Calu3 (cell line): ENCODE results near the gene TRPV4. TPM values are rescaled to one million over a fixed set of nuclear protein-coding genes. Genes with fewer than 3 reads are reported as not detected.
A peak's percentile ranks its signal among the peaks of the same experiment; 100 is the strongest.

ENCODE experiments used
- BruUV-seq: library from RNA; stranded (reverse); fragments of 400-500 nt; replicated peaks from 2 replicates; lab custom pipeline; 2021; lab: Mats Ljungman, UMichigan
- CTCF ChIA-PET: fragments of 300-600 bp; sonication (Branson Sonifier 250); formaldehyde crosslinking; loops from one replicate; lab custom pipeline; 2022; ENCODE audit warnings: antibody characterized with exemption; lab: Charles Lee
- DNase-seq: peaks from one replicate; pipeline ENCODE4 v3.0.0; 2022
- H3K27ac Mint-ChIP-seq: one replicate; pipeline ENCODE4 v1.8.0; 2022; ENCODE audit warnings: mixed read lengths; ENCODE audit not compliant: unreplicated experiment
- H3K27me3 Mint-ChIP-seq: one replicate; pipeline ENCODE4 v1.8.0; 2022; ENCODE audit warnings: mixed read lengths; ENCODE audit not compliant: unreplicated experiment
- H3K36me3 Mint-ChIP-seq: one replicate; pipeline ENCODE4 v1.8.0; 2022; ENCODE audit warnings: mild to moderate bottlenecking, moderate library complexity, mixed read lengths; ENCODE audit not compliant: insufficient read depth, unreplicated experiment
- H3K4me1 Mint-ChIP-seq: one replicate; pipeline ENCODE4 v1.8.0; 2022; ENCODE audit warnings: mild to moderate bottlenecking, low read depth, mixed read lengths; ENCODE audit not compliant: unreplicated experiment
- H3K4me3 Mint-ChIP-seq: one replicate; pipeline ENCODE4 v1.8.0; 2022; ENCODE audit warnings: mild to moderate bottlenecking, low read depth, moderate library complexity, mixed read lengths; ENCODE audit not compliant: unreplicated experiment
- H3K9me3 Mint-ChIP-seq: one replicate; pipeline ENCODE4 v1.8.0; 2022; ENCODE audit warnings: low read depth, mixed read lengths; ENCODE audit not compliant: unreplicated experiment
- intact Hi-C: fragments of 100-400 bp; cut with micrococcal nuclease; formaldehyde crosslinking; loops from one replicate; pipeline ENCODE4 v1.10.0; 2022; ENCODE audit not compliant: unreplicated experiment
- total RNA-seq: library from RNA; stranded (reverse); gene quantifications from 2 replicates; pipeline ENCODE4 v1.2.3, GENCODE V29; 2022
- TF ChIP-seq, protein P1 (sequence below): fragments of 200-600 bp; IDR thresholded peaks from one replicate; pipeline ENCODE4 v1.8.0; 2022; ENCODE audit warnings: antibody characterized with exemption; ENCODE audit not compliant: unreplicated experiment

The TRPV4 gene
- total RNA-seq, 1 experiment from 2014 or later, result 25.3 TPM

DNA sequence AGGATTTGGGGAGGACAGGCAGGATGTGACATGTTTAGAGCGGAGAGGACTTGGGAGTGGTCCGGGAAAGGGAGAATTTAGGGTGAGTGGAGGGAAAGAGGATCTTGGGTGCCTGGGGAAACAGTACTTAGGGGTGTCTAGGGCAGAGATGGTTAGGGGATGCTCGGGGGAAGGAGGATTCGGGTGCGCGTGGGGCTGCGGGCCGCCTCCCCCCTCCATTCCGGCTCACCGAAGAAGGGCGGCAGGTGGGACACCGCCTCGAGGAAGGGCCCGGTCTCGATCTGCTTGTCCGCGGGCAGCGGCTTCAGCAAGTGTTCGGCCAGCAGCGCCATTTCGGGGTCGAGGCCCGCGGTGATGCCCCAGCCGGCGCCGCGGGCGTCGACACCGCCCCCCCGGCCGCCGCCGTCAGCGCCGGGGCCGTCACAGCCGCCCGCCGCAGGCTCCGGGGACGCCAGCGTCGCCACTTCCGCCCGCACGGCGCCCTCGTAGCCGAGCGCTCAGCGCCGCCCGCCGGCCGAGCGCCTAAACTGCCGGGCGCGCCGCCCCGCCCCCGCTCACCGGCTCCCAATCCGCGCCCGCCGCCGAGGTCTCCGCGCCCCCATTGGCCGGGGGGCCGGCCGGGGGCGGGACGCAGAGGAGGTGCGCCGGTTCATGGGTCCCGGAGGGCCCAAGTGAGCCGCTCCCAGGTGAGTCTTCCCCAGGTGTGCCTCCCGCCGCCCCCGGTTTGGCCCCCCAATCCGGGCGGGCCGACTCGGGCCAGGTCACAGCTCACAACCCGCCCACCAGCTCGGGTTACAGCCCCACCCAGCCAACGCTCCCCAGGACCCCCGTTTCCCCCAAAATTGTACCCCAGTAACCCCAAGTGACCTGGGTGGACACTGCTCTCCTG is 47.1 kb upstream of the TRPV4 start, which contains the start of gene GLTP:
Gene GLTP (minus strand): TSS at position 499 of the 889 bp plus-strand sequence. CDS start 167 bp downstream, at position 332.
- CTCF ChIA-PET, result no interaction called here

DNA sequence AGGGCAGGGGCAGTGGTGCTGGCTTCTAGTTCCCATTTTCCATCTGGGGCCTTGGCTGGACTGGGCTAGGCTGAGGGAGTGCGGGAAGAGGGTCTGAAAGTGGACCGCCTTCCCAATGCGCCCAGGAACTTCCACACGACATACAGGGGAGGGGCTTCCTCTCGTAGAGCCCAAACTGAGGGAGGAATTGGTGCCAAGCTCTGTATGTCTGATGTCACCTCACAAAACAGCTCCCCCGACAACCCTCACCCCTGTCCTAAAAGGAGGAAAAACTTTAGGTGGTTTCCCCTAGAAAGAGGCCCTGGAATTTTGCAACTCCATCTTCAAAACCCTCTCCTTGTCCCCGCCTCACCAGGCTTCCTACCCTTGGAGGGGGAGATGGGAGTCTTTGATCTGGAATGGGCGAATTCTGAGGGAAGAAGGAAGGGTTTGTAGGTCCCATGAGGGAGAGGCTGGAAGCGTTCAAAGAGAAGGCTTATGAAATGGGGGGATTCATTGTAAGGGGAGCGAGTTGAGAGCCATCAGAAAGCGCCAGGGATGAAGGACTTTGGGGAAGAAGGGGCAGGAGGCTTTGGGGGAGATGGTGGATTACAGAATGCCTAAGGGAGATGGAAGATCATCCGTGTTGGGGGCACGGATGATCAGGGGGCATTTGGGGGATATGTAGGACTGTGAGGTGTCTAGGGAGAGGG is 46.3 kb upstream of the TRPV4 start:
- intact Hi-C loops, result loop anchor here (1.0 to 2.0 kb wide), 2 partner anchors 26 to 75 kb away; no protein-coding TSS in a partner anchor
- H3K36me3 Mint-ChIP-seq, result peaks cover 24% of the 10 kb centered on the region
- H3K4me3 Mint-ChIP-seq, result peak overlapping the region; percentile 85
- H3K4me1 Mint-ChIP-seq, result peaks cover 26% of the 10 kb centered on the region
- TF ChIP-seq, protein P1, sequence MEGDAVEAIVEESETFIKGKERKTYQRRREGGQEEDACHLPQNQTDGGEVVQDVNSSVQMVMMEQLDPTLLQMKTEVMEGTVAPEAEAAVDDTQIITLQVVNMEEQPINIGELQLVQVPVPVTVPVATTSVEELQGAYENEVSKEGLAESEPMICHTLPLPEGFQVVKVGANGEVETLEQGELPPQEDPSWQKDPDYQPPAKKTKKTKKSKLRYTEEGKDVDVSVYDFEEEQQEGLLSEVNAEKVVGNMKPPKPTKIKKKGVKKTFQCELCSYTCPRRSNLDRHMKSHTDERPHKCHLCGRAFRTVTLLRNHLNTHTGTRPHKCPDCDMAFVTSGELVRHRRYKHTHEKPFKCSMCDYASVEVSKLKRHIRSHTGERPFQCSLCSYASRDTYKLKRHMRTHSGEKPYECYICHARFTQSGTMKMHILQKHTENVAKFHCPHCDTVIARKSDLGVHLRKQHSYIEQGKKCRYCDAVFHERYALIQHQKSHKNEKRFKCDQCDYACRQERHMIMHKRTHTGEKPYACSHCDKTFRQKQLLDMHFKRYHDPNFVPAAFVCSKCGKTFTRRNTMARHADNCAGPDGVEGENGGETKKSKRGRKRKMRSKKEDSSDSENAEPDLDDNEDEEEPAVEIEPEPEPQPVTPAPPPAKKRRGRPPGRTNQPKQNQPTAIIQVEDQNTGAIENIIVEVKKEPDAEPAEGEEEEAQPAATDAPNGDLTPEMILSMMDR, result no peak
- TSS peak; percentile 57 for BruUV-seq
- H3K9me3 Mint-ChIP-seq, result no peaks in the 10 kb centered on the region
- H3K27me3 Mint-ChIP-seq, result peaks cover 13% of the 10 kb centered on the region
- no peak for DNase-seq
- H3K27ac Mint-ChIP-seq, result peak overlapping the region; percentile 91
- CTCF ChIA-PET, result no interaction called here

More for the DNA sequence above, 47.1 kb upstream of the TRPV4 start, which contains the start of gene GLTP:
- Mint-ChIP-seq H3K27ac (peak within 1 kb of the TSS; percentile 91), H3K27me3 (peaks cover 20% of the 10 kb centered on the region), H3K9me3 (no peaks in the 10 kb centered on the region), H3K4me1 (peaks cover 19% of the 10 kb centered on the region), H3K36me3 (peaks cover 24% of the 10 kb centered on the region), H3K4me3 (peak within 1 kb of the TSS; percentile 85)
- TF ChIP-seq, protein P1, result peak; percentile 52
- DNase-seq, result peak; percentile 96
- BruUV-seq, result no TSS peak
- intact Hi-C loops, result loop anchor here (2.0 kb wide), 1 partner anchor 75 kb away; no protein-coding TSS in a partner anchor

DNA sequence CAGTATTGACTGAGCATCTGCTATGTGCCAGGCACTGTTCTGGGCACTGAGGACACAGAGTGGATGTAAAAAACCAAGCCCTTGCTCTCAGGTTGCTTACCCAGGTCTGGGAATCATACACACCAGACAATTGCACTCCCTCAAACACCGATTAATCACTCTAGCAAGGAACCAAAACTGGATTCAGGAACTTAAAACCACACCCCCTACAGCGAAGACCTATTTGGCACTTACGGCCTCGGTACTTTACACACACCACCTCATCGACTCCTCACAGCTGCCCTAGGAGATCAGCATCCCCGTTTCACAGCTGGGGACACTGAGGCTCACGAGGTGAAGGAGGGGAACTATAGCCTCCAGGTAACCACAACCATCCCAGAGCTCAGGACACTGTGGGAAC is 45.6 kb upstream of the TRPV4 start:
- no TSS peak for BruUV-seq
- Mint-ChIP-seq H3K27ac (no peak overlapping the region), H3K27me3 (peaks cover 13% of the 10 kb centered on the region), H3K9me3 (no peaks in the 10 kb centered on the region), H3K36me3 (peaks cover 24% of the 10 kb centered on the region), H3K4me3 (peak overlapping the region; percentile 85), H3K4me1 (peaks cover 26% of the 10 kb centered on the region)
- intact Hi-C loops, result loop anchor here (1.0 kb wide), 1 partner anchor 25 kb away; no protein-coding TSS in a partner anchor
- TF ChIP-seq, protein P1, result no peak
- CTCF ChIA-PET, result interaction anchor here (0.6 kb wide), 1 partner anchor 1891 kb away, joined by 3 read pairs; no protein-coding TSS in a partner anchor
- no peak for DNase-seq

DNA sequence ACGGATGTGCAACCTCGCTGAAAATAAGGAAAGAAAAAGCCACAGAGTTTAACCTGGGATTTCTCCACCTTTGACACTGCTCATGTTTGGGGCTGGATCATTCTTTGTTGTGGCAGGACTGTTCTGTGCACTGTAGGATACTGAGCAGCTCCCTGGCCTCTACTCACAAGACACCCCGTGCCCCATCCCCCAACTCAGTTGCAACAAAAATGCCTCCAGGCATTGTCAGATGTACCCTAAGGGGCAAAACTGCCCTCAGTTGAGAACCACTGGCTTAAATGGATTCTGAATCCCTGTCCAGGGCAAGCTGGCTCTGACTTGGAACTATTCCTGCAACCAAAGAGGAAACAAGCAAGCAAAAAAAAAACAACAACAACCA is 45.0 kb upstream of the TRPV4 start:
- Mint-ChIP-seq H3K27ac (no peak overlapping the region), H3K4me1 (peaks cover 26% of the 10 kb centered on the region), H3K4me3 (peak overlapping the region; percentile 85), H3K36me3 (peaks cover 24% of the 10 kb centered on the region), H3K27me3 (peaks cover 13% of the 10 kb centered on the region), H3K9me3 (no peaks in the 10 kb centered on the region)
- TF ChIP-seq, protein P1, result no peak
- BruUV-seq, result no TSS peak
- CTCF ChIA-PET, result no interaction called here
- intact Hi-C loops, result no loop called here
- DNase-seq, result no peak
